GM19193 (cell line): ENCODE data around the gene PCBP3.

ENCODE experiments used
- POLR2A ChIP-seq: IDR thresholded peaks from 4 replicates; pipeline ENCODE4 v1.6.1; 2011; ENCODE audit not compliant: insufficient read depth, insufficient read length; ENCODE audit errors: extremely low read depth

PCBP3 gene

DNA sequence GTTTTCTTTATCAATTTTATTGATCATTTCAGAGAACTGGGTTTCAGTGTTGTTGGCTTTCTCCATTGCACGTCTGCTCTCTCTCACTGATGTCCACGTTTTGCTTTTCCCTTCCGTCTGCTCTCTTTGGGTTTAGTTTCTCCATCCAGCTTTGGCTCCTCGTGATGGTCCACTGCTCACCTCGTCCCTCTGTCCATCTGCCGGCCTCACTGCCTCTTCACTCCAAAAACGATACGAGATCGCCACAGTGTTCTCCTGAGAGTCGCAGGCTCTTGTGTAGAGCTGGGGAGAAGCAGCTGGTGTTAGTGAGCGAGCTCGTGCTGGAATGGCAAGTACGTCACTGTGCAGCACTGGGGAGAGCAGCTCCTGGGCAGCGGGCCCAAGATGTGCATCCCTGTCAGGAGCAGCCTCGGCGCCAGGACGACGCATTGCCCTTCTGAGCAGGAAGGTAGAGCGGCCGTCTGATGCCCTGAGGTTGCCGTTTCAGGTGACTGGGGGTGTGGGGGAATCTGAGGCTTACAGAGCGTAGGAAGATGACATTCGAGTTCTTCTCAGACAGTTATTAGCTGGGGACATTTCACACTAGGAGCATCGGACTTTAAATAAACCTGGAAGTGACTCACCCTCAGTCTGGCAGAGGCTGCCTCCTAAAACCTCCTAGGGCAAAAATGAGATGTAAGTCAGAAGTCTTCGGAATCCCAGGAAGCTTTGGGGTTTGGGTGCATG lies 31.4 kb upstream of the PCBP3 start:
- no peak for TF ChIP-seq POLR2A

- no peak for TF ChIP-seq POLR2A
These were observed 30.1 kb upstream of the PCBP3 start for GRCh38 chr21:45613396-45613795.

DNA sequence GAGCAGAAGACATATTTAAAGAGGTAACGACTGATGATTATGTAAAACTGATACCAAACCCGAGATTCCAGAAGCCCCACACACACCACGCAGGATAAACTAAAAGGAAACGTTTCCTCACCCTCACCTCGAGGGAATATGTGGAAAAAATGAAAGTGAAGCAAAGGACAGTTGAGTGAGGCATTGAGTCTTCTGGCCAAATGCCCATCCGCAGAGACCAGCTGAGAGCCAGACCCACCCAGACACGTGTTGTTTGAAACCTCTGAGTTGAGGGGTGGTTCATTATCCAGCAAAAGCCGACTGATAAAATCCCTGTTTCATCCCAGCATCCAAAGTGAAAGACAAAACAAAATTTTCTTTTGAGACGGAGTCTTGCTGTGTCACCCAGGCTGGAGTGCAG lies 29.6 kb upstream of the PCBP3 start:
- no peak for TF ChIP-seq POLR2A

DNA sequence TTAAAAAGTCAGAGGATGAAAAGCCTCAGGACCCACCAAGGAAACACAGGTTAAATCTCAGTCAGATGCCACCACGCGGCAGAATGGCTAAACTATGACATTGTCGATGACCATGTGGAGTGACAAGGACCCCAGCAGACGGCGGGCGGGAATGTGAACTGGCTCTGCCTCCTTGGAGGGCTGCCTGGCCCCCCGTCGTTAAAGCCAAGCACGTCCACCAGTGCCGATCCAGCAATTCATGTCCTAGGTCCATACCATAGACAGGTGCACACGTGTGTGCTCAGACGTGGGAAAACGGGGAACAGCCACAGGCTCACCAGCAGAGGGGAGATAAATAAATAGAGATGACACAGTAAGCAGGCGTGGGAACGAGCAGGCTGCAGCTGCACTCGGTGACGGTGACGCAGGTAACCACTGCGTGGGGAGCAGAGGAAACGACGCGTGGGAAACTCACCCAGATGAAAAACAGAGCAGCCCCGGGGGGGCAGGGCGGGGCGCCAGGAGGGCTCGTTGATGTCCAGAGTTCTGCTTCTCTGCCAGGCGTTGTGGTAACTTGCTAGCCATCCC lies 28.3 kb upstream of the PCBP3 start:
- no peak for TF ChIP-seq POLR2A

GRCh38 chr21:45617021-45617921 lies 26.3 kb upstream of the PCBP3 start:
- TF ChIP-seq POLR2A, result no peak

DNA sequence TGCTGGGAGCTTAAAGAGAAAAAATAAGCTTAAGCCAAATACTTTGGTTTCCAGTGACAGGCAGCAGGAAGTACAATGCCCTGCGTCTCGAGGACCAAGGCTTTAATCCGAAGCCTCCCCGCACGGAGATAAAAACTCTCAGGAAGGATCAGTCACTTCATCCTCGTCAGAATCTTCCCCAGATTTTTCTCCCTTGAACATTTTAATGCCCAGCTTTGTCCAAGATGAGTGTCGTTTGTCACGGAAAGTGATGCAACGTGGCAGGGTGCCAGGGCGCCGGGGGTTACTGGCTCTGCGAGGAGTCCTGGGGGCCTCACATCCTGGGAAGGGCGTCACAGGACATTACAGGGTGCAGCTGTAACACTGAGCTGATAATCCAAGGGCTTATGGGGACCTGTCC lies 25.2 kb upstream of the PCBP3 start:
- no peak for TF ChIP-seq POLR2A

DNA sequence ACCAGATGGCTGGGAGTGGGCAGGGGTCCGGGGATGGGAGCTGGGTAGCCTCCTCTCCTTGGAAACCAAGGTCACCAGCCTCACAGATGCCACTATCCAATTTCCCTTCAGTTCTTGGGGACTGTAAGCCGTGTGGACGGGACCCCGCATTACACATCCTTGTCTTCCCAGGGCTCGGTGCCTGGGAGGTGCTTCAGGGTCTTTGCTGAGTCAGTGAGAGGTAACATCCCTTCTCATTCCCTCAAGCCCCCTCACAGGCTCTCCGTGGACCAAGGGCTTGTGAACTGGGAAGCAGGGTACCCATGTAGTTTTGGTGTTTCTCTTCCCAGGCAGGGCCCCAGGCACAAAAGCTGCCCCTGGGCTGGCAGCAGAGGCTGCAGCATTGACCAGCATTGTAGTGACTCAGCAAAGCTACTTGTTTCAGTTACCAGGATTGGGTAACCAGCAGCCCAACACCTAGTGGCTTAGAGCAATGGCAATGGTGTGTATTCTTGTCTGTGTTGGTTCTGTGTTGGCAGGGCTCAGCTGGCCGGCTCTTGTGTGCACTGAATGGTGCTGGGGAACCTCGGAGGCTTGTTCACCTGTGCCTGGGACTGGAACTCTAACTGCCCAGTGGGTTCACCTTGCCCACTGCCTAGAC lies 24.6 kb upstream of the PCBP3 start:
- no peak for TF ChIP-seq POLR2A

DNA sequence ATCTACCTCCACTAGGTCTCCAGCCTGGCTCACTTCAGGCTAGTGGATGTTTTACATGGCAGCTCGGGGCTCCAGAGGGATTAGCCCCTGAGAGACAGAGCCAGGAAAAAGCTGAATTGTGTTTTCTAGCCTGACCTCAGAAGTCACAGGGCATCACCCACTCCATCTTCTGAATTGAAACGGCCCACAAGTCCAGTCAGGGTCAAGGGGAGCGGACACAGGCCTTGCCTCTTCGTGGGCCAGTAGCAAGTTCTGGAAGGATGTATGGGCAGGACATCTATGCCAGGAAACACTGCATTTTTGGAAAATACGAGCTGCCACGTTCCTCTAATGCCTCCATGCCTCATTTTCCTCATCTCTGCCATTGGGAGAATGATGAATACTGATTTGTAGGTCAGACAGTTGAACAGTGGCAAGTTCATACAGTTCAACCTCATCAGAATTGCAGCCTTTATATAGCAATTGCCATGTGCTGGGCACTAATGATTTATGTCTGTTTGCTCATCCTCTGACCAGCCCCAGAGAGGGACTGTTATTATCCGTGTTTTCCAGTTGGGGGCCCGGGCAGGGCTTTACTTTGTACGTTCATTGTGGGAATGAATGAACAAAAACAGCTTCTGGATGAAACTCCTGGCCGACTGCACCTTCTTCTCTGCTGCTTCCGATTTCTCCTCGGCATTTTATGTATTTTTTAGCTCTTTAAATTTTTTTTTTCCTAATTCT lies 23.2 kb upstream of the PCBP3 start:
- TF ChIP-seq POLR2A, result no peak

GRCh38 chr21:45622416-45623097 lies 21.0 kb upstream of the PCBP3 start:
- no peak for TF ChIP-seq POLR2A

GRCh38 chr21:45623436-45623835 lies 20.1 kb upstream of the PCBP3 start:
- no peak for TF ChIP-seq POLR2A

GRCh38 chr21:45629046-45629981 lies 14.2 kb upstream of the PCBP3 start:
- no peak for TF ChIP-seq POLR2A

DNA sequence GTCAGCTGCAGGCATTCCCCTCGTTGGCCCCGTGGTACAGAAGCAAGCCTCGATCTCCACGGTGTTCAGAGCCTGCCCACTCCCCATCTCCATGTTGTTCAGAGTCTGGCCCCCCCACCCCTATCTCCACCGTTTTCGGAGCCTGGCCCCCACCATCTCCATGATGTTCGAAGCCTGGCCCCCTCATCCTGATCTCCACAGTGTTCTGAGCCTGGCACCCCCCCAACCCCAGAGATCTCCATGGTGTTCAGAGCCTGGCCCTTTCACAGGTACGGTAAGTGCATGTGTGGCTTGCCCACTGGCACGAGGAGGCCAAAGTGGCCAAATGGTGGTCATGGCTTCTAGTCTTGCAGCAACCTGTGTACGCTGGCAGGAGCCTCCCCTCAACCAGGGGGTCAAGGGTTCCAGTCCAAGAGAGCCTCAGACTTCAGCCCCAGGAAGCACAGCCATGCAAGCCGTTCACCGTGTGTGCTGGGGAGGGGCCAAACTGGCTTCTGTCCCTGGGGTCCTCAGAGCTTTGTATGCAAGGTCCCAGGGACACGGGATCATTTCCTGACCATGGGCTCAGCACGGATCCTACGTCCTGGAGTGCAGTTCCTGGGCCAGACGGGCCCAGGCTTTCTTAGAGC lies 13.3 kb upstream of the PCBP3 start:
- TF ChIP-seq POLR2A, result no peak
